ENCODE results near the gene MRTFB.
"Not testable (repeated sequence)": the region's sequence is repeated elsewhere in the genome, so short reads cannot be mapped to it uniquely, and the experiment has no call there.

The MRTFB gene

DNA sequence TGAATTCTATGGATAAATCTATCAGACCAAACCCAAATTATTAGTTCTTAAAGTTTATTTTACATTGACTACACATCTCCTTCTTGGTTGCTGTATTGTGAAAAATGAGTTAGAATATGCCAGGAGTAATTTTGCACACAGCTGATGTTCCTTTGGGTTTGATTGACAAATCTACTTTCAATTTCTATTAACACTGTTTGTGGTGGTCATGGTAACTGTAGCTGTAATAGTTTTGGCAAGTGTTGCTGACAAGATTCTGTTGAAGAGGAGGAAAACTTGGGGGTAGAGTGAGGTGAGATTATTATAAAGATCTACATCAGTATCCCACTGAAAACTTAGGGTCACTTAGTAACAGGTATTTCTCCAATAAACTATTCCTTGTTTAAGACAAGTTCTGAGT, 30.3 kb downstream of the MRTFB start:
- intact Hi-C loops (cut with DNase I) = no loop called here
- DNase-seq = no peak

DNA sequence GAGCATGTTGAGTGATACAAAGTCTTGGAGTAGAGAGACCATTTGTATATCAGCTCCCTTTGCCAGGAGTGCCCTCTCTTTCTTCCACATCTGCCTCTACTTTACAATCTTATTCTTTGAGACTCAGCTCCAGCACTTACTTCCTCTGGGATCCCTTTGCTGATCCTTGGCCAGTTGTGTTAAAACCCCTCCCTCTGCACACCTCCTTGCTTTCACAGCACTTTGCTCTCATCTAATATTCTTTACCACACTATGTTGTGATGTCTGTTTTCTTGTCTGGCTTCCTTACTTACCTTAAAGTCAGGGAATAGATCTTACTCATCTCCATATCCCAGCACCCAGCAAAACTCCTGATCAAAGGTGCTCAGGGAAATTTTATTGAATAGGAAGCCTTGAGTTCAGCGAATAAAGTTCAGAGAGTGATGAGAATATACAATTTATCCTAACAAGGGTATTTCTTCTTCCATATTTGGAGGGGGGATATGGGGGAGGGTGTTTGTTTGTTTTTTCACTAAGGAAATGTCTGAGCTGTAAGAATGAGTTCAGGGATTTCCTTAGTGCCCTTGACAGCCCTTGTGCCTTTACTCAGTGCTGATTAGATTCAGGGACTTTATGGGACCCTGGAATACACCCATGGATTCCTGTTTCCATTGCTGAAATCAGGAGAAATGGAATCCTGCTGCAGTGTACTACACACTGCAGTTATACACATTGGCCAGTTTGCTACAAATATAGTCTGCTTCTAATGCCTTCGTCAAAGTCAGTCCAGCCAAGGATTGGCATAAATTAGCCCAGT, 32.0 kb downstream of the MRTFB start:
- intact Hi-C loops (cut with DNase I) = no loop called here
- no peak for DNase-seq

DNA sequence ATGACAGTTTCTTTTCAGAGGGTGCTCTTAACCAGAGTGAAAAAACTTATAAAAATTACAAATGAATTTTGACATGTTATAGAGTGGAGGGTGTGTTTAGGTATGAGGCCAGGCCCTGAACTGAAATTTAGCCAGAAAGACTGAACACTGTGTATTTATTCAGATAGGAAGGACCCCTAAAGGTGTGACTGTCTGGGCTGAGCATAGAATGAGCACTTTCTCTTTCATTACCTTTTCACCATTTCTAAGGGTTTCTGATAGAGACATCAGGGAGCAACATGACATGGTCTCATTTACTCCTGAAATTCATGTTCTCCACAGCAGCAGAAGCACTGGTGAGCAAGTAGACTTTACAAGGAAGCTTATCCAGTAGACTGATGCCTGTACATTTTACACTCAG, 32.9 kb downstream of the MRTFB start:
- no peak for DNase-seq
- intact Hi-C loops (cut with DNase I) = no loop called here

DNA sequence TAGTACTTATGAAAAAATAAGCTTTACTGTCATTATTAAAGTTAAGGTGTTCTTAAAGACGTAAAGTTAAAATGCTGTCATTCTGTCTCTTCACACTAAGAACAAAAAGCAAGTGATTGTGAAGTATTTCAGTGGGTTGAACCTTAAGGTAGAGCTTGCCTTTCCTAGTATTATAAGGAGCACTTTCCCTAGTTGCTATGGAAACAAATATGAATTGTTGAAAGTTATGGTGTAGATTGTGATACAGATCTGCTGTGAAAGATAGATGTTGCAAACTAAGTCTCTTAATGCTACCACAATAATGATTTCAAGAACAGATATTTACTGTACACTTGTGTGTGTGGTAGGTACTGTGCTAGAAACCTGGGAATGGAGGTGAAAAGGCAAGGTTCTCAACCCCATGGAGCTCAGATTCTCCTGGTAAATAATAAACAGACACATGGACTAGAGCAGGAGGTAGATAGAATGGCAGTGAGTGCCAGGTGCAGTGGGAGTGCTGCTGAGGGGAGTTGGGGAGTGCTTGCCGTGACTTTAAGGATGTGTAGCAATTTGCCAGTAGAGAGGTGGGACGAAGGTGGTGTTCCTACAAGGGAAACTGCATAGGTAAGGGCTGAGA, 34.7 kb downstream of the MRTFB start:
- intact Hi-C loops (cut with DNase I) = no loop called here
- no peak for DNase-seq

DNA sequence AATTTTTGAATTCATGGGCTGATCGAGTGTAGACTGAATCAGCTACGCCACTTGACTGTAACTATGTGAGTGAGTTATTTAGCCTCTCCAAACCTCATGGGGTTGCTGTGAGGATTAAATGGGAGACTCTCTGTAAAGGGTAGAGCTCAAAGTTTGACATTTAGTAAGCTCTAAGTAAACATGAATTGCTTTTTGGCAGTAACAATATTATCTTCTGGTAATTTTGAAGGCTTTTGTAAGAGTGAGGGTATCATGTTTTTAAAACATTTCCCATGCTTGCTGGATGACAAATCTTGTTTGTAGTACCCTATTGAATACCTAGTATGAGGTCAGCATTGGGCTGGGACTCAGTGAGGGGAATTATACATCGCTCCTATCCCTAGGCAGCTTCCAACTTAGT, 35.3 kb downstream of the MRTFB start:
- DNase-seq = no peak
- intact Hi-C loops (cut with DNase I) = no loop called here

DNA sequence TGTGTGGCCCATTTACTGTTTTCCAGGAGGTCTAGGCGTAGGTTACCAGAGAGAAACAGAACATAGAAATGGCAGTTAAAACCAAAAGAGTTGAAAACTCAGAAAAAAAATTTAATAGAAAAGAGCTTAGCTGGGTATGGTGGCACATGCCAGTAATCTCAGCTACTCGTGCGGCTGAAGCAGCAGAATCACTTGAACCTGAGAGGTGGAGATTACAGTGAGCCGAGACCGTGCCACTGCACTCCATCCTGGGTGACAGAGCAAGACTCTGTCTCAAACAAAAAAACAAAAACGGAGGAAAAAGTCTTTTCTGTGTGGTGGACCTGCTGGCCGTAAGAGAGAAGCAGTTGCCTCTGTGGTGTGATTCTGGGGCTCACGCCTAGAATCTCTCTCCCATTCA, 35.8 kb downstream of the MRTFB start:
- intact Hi-C loops (cut with DNase I) = no loop called here
- DNase-seq = no peak

DNA sequence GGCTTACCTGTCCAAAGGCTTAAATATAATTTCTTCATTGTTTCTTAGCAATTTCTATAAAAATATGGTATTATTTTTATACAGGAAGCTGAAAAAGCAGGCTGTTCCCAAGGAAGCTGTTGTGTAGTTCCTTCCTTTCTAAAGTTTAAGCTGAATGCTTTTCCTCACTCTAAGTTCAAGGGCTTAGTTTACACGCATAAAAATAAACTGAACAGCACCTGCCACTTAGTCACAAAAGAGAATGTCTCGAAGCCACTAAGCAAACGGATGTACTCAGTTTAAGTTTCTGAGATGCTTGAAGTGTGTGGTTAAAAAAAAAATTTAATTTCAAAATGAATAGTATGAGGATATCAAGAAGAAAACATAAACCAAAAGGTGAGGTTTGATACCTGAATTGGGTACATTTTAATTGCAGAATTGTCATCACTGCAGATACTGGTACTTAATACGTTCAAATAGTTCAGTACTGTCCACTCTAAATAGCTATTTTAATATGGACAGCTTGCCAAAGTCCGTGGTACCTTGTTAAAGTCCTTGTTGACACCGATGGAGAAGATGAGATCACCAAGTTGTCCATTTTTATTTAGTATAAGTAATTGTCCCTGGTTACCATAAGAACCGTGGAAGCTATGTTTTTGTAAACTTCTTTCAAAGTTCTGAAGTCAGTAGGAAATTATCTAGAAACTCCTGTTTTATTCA, 38.1 kb downstream of the MRTFB start:
- intact Hi-C loops (cut with DNase I) = no loop called here
- DNase-seq = no peak

DNA sequence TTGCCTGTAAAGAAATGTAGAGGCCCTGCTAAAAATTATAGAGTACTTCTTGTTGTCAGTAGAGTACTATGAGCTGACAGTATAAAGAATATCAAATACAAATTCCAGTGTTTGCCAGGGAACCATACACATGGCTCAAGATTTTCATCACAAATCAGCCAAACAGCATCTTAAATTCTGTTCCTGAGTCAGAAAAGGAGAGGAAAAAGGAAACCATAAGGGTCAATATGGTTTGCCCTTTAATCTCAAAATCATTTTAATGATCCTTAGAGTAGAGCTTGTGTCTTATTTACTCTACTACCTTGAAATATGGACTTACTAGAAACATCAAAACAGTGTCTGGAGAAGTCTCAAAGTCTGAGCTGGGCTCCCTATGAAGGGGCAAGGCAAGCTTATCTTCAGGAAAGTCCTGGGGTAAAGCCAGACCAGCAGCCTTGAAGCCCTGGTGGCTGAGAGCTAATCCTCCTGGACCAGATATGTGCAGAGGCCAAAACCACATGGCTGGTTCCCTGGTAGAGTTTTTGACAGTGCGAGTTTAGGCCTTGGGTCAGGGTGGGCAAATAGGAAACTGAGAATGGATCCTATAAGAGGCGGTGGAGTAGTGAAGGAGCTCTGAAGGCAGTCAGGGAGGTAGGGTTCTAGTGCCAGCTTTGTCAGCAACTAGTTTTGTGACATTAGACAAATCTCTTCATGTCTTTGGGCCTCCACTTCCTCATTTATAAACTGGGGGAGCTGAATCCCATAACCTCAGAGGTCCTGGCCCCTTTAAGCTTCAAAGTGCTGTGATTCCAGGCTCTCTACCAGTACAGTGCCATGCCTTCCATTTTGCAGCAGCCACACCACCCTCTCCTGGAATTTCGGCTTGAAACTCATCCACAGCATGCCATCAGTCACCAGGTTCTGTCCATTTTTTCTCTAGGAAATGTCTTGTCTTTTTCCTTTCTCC, 38.9 kb downstream of the MRTFB start:
- DNase-seq = no peak
- intact Hi-C loops (cut with DNase I) = no loop called here

DNA sequence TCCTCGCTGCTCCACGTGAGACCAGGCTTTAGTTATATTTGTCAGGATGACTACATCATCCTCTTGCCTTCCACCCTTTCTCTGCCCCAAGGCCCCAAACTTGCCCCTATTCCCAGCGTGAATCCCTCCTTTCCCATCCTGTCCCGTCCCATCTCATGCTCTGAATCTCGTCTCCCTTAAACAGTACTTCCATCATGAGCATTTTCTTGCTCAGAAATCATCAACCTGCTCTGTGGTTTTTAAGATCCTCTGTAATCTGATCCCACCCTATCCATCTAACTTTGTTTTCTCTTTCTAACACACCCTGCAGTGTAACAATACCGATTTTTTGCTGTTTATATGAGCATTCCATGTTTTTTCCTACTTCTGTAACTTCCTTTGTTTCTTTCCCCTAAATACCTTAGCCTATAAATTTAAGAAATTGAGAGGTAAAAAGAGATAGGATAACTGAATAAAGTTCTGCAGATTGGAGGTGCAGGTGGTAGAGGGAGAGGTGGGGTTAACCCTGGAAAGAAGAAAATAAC, 39.7 kb downstream of the MRTFB start:
- intact Hi-C loops (cut with DNase I) = no loop called here
- DNase-seq = no peak

DNA sequence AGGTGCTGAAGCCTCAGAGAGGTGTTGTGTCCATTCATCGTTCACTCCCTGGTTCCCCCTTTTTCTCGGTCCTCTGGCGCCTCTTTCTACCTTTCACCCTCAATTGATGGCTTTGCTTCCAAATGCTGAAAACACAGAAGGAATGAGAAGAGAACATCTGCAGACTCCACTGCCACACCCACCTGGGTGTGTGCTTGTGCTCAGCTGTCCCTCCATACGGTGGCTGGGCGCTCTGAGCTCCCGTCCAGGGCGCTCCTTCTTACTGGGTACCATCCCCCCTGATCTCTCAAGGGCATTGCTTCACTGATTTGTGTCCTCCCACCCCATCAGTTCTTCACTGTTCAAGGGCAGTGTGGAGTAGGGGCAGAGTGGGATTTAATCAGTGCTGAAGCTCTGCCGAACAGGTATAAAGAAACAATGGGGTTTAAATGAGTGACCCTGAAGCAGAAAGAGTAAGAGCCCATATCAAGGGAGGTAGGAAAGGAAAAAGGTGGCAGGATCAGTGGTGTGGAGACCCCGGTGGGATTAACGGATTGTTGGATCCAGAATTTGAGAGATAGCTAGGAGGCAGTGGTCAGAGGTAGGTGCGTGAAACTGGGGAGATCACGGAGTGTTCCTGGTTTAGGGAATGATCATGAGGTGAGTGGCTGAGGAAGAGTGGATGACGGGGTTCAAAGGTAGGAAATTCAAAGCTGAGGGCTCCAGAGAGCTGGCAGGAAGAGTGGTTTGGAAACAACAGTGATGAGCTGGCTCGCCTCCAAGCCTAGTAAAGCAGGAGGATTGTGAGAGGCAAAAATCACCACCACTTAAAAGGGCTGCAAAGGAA, 40.8 kb downstream of the MRTFB start:
- peak in 7 of 10 donors; percentile 19 to 85 (median 60) for DNase-seq
- intact Hi-C loops (cut with DNase I) = no loop called here

DNA sequence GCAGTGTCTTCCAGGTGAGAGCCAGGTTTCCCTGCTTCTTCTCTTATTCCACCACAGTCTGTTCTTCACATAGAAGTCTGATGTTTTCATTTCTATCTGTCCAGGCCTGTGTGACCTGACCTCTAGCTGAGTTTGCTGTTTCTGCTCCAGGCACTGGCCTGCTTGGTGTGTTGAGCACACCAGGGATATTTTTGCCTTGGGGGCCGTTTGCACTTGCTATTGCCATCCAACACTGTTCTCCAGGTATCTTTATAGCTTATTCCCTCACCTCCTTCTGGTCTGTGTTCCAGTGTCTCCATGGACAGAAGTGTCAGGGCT, 41.4 kb downstream of the MRTFB start:
- no peak for DNase-seq
- intact Hi-C loops (cut with DNase I) = no loop called here

DNA sequence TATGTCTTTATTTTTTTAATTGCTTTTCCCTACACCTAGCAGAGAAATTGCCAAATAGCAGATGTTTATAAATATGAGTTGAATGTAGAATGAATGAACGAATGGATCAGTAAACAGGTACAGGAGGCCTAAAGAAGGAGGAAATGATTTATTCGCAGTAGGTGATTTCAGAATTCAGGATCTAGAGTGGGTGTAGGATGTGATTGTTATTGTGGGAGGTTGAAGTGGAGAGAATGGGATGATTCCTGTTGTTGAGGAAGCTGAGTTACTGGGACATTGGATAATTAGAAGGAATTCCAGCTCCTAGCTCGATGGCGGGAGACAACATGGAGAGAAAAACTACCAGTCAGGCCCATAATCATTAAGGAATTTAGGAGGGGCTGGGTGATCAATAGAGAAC, 42.2 kb downstream of the MRTFB start:
- intact Hi-C loops (cut with DNase I) = no loop called here
- no peak for DNase-seq

DNA sequence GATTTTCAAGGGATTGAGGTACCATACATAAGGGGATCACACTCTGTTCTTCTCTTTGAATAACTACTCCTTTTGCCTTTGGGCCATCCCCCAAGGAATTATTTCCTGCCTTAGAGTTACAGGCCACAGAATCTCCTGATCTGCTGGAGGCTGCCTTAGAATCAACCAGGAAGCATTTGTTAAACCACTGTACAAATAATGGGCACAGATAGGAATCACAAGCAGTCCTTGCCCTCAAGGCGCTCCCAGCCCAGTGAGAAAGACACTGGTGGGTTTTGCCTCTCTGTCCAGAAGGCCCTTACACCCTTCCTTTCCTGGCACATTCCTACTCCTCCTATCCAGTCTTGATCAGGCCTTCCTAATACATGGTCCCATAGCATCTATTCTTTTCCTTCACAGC, 45.9 kb downstream of the MRTFB start:
- no peak for DNase-seq
- intact Hi-C loops (cut with DNase I) = no loop called here

DNA sequence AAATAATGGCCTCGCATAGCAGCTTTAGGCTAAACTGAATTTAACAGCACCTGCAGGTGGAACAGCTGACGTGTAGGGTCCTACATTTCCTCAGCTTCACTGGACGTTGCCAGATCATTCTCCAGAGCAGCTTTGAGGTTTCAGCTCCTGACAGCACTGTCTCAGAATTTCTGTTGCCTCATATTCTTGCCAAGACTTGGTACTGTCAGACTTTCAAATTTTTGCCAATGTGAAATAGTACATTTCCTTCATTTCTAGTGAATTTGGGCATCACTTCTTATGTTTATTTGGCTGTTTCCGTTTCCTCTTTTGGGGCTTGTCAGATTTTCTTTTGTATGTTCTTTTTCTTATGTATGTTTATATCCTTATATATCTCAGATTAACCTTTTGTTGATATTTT, 48.7 kb downstream of the MRTFB start:
- no peak for DNase-seq

DNA sequence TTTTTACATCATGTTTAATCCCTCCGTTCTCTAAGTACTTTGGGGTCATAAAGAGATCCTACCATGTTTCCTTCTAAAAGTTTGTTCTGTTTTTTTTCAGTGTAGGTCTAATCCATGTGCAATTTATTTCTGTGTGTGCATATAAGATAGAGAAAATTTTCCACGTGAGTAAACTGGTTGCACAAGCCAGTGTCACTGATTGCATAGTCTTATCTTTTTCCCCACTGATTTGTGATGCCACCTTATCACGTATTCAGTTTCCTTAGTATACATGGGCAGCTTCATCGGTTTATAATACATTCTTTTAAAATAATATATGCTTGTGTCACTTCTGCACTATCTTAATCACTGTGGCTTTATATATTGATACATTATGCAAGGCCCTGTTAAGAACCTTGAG, 49.2 kb downstream of the MRTFB start:
- intact Hi-C loops (cut with DNase I) = no loop called here
- no peak for DNase-seq

More for the DNA sequence above, 48.7 kb downstream of the MRTFB start:
- intact Hi-C loops (cut with DNase I) = no loop called here

DNA sequence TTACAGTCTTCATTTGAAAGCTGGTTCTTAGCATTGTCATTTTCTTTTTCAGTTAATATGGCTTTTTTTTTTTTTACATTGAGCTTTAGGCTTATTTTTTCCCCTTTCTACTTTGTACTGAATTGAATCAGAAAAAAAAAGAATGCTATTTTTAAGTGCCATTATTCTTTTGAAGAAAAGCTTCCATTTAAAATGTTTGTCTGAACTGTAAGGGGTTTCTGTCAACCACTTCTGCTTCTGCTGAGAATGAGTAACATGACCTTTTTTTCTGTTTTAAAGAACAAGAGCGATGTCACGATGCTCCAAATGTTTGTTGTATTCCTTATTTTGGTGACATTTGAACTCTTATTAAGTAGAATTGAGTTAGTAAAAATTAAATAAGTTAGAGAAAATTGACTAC, 50.0 kb downstream of the MRTFB start:
- no peak for DNase-seq
- intact Hi-C loops (cut with DNase I) = no loop called here

DNA sequence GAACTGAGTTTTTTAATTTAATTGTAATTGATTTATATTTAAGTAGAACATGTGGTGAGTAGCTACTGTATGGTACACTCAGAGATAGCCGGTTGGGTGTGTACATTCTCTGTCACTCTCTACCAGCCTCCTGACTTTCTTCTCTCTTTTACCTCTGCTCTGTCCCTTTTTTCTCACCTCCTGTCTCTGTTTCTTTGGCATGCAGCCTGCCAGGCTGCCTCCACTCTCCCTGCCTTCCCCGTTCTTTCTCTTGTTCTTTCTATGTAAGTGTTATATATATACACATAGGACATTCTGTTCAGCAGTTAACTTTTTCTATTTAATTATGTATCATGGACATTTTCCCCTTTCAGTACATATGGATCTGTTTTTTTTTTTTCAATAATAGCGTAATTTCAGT, 50.8 kb downstream of the MRTFB start:
- intact Hi-C loops (cut with DNase I) = no loop called here
- peak in 4 of 10 donors; percentile 17 to 83 (median 34) for DNase-seq

DNA sequence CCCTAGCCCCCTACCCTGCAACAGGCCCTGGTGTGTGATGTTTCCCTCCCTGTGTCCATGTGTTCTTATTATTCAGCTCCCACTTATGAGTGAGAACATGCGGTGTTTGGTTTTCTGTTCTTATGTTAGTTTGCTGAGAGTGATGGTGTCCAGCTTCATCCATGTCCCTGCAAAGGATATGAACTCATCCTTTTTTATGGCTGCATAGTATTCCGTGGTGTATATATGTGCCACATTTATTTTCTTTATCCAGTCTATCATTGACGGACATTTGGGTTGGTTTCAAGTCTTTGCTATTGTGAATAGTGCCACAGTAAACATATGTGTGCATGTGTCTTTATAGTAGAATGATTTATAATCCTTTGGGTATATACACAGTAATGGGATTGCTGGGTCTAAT, 51.3 kb downstream of the MRTFB start:
- DNase-seq; intact Hi-C loops (cut with DNase I): not testable (repeated sequence)

DNA sequence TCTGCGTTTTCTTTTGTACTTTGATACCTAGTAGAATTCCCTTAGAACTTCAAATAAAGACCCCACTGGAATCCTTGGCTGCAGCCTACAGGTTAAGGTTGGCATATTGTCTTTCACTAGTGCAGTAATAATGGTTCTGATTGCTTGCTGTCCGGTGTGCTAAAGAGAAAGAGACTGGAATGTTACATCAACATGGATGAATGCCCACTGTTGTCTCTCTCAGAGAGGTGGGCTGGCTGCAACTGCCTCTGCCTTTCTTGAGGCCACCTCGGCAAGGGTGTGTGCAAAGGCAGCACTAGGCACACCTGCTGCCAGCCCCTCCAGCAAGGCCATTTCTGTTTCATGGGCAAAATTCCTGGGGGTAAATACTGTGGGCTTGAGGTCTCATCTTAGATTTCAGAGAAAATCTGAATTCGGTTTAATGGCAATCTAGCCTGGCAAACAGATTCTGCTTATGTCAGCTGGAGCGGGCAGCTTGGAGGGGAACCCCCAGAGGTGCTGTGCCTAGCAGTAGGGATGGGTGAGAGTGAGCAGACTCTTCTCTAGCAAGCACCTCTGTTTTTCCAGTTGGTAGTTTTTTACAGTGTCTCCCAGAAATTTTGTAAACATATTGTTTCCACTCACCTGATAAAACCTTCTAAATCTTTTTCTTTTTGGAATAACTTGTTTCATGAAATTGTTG, 54.0 kb downstream of the MRTFB start:
- no peak for DNase-seq
- intact Hi-C loops (cut with DNase I) = no loop called here

Data from posterior cingulate gyrus (tissue), 11 donors.